ENCODE results near the gene FBN1.

DNA sequence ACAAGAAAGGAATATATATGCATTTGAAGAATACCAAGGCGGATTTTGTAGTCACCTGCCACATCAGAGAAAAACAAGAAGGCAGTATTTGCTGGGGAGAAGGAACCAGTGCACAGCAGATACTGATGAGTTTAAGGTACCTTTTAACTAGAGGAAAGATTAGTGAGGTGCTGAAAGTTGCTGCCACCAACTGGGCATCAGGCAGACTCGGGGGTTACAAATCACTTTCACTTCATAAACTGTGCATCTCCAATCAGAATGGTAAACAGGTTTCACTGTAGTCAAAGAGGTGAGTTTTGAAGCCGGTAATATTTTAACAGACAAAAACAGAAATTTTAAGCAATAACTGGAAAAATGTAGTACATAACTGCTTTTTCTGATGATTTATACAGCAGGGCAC lies 4.1 kb downstream of the FBN1 start:
- no peak for TF ChIP-seq SP1 (CRISPR knock-in tag; conservative IDR thresholded peaks at IDR 0.05)
- TF ChIP-seq, protein P1, sequence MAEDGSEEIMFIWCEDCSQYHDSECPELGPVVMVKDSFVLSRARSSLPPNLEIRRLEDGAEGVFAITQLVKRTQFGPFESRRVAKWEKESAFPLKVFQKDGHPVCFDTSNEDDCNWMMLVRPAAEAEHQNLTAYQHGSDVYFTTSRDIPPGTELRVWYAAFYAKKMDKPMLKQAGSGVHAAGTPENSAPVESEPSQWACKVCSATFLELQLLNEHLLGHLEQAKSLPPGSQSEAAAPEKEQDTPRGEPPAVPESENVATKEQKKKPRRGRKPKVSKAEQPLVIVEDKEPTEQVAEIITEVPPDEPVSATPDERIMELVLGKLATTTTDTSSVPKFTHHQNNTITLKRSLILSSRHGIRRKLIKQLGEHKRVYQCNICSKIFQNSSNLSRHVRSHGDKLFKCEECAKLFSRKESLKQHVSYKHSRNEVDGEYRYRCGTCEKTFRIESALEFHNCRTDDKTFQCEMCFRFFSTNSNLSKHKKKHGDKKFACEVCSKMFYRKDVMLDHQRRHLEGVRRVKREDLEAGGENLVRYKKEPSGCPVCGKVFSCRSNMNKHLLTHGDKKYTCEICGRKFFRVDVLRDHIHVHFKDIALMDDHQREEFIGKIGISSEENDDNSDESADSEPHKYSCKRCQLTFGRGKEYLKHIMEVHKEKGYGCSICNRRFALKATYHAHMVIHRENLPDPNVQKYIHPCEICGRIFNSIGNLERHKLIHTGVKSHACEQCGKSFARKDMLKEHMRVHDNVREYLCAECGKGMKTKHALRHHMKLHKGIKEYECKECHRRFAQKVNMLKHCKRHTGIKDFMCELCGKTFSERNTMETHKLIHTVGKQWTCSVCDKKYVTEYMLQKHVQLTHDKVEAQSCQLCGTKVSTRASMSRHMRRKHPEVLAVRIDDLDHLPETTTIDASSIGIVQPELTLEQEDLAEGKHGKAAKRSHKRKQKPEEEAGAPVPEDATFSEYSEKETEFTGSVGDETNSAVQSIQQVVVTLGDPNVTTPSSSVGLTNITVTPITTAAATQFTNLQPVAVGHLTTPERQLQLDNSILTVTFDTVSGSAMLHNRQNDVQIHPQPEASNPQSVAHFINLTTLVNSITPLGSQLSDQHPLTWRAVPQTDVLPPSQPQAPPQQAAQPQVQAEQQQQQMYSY (CRISPR knock-in tag; IDR thresholded peaks at IDR 0.05) = no peak

Measured in WTC11 (cell line).